IPS-NIHi7 (cell line): ENCODE measurements around the gene ADCY2.

ENCODE experiments used
- DNase-seq: peaks from one replicate; pipeline ENCODE4 v3.0.0; 2012; ENCODE audit warnings: mixed read lengths; ENCODE audit errors: extremely low spot score

Gene ADCY2

DNA sequence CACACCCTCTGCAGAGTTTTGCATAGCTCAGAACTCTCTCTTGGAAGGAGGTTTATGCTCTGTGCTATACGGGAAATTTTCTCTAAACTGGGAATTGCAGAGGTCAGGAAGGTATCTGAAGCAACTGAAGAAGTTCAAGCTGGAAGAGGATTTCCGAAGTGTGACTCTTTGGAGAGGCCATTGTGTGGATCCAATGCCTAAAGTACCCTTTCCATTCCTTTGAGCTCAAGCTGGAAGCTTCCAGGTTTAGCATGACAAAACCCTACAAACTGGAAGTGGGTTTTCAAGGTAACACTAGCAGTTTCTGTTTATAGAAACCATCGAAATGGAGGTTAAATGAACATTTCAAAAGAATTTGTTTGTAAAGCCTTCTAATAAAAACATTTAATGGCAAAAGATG lies 267.9 kb downstream of the ADCY2 start:
- DNase-seq = peak; percentile 28

DNA sequence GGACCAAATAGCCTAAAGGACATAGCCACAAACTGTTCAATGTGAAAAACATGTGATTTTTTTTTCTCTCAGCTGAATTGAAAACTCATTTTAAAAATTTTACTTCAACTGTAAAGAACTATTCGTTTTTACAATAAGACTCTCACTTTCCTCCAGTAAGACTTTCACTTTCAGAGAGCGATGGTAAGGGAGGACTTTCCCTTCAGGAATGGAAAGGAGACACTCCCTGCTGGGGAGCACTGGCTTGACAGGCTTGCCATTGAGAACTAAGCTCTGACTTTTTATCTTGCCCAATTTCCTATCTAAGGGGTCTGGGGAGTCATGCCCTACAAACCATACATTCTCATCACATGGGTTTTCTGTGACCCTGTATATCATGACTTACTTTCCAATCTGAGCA lies 268.3 kb downstream of the ADCY2 start:
- DNase-seq = no peak

DNA sequence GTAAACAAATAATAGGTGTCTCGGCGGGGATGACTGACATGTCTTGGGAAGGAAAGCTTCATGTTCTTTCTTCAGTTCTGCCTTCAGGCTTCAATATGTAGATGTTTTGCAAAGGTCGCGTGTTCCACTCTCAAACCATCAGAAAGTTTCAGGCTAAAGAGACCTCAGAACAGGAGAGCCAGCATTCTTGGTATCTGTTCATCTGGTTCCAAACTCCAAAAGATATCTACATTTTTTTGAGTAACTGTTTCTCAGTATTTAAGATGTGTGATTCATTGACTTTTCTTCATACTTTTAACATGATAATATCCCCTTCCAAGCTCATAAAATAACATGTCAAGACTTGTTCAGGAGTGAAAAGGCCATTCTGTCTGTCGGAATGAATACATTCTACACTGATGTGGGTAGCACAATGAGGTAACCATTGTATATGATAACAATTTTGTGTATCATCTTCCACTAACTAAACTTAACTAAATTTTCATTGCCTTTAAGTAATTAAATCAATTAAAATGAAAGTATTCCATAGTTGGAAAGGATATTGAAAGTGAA lies 271.4 kb downstream of the ADCY2 start:
- no peak for DNase-seq

GRCh38 chr5:7668161-7668560 lies 272.2 kb downstream of the ADCY2 start:
- DNase-seq = no peak

GRCh38 chr5:7668627-7669026 lies 272.7 kb downstream of the ADCY2 start:
- DNase-seq = no peak

DNA sequence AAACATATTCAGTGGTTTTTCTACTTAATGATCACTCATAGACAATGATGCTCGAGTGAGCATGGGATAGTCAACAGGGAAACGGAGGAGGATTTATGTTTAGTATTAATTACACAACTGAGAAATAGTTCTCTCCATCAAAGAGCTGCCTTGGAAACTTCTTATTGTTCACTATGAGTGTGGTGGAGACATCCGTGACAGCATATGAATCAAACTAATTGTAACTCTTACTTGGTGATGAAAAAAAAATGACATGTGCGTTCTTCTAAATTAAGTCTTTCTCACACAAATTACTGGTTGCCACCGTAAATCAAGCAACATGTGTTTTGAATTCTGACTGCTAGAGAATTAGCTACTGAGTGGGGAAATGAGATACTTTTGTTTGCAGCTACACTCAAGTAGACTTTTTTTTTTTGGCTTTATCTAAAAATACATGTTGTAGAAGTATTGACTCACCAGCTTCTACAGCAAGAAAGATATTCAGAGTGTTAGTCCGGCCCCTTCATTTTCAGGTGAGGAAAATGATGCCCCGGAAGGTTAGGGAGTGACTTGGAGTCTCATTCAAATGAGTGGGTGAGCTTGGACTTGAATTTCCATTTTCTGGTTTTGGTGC lies 275.5 kb downstream of the ADCY2 start:
- DNase-seq = no peak

GRCh38 chr5:7673658-7674057 lies 277.7 kb downstream of the ADCY2 start:
- DNase-seq = no peak

DNA sequence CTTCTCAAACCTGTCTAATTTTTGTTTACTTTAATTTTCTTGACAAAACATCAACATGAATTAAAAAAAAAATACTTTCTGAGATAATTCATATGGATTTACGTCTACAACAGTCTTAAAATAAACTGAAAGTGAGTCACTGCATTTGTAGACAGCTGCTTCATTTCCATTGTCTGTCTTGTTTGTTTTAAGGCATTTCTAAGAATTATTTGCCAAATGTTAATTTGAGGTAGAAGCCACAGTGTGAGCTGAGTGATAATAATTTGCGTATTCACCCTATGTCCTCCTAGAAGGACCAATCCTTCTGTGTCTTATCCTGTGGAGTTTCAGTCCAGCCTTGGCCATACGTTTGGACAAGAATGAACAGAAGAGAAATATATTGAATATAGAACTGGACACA lies 280.5 kb downstream of the ADCY2 start:
- DNase-seq = no peak

DNA sequence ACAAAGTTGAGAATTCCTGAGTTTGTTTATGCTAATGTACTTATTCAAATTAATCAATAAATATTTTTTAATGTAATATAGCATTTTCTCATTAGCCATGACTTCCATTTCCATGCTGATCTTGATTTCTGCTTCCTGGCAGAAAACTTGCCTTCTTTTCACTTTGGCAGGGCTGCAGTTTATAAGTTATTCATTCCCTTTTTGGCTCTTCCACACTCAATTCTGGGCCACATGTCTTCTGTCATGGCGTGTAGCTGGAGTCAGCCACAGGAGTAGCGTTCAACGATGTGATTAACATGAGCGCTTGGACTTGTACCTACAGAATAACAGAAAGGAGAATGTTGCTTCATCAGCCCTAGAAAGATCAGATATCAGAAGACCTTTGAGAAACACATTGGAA lies 282.1 kb downstream of the ADCY2 start:
- no peak for DNase-seq

- DNase-seq = no peak
Measured at GRCh38 chr5:7679663-7680062, 283.7 kb downstream of the ADCY2 start.

DNA sequence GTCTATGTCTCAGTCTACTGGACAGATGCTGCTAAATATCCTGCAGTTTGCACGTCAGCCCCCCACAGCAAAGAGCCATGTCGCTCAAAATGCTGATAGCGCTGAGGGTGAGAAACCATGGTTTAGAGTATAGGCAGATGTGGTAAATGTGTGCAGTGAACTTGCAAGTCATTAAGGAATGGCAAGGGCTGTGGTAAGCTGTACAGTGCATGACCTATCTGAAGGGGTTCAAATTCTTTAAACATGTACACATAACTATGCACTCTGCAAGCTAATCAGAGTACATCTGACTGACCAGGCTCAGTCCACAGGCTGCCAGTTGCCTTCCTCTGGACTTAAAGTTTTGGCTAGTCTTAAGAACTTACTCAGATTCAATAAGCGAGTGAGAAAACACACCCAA lies 284.3 kb downstream of the ADCY2 start:
- DNase-seq = no peak

- no peak for DNase-seq
Measured at GRCh38 chr5:7682379-7682778, 286.4 kb downstream of the ADCY2 start.

DNA sequence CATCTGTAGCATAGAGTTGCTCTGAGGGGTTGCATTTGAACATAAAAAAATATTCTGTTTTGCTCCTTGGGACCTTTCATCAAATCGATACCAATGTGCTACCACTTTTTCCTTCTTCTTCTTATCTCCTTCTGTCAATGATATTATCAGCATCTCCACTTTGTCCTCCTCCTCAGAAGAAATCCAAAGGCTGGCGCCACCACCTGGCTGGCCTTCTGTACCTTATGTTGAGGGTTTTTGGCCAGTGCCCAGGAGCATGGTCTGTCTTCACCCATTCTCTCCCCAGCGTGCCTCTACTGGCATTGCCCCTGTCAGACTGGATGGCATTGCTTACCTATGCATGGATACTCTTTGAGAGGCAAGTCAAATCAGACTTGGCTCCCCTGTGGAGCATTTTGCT lies 287.8 kb downstream of the ADCY2 start:
- no peak for DNase-seq

- no peak for DNase-seq
Measured at GRCh38 chr5:7684826-7685225, 288.9 kb downstream of the ADCY2 start.

GRCh38 chr5:7686794-7687193 lies 290.9 kb downstream of the ADCY2 start:
- DNase-seq = peak; percentile 35

DNA sequence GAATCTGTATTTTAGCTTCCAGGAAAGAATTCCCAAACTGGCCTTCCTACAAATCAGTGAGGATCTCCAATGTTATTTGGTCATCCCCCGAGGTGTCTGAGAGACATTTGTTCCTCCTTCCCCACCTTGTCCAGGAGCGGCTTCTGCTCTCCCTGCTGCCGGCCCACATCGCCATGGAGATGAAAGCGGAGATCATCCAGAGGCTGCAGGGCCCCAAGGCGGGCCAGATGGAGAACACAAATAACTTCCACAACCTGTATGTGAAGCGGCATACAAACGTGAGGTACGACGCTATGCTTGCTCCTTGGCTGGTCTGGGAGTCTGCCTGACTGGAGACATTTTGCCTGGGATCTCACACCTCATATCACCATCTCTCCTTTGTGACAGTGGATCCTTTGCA lies 294.6 kb downstream of the ADCY2 start:
- no peak for DNase-seq

DNA sequence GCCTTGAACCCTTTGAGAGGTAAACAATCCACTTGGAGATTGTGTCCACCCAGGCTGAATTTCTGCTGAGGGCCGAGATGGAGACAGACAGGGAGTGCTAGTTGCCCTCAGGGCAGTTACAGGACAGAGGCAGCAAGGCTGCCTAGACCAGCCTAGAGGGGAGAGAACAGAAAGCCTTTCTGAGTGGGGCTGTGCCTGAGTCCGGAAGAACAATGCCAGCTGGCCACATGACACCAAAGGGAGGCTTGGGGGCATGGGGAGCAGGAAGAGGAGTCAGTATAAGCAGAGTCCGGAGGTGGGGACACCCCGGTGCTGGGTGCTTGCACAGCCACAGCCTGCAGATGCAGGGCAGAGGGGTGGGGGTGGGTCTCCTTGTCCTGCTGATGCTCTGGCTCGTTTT lies 309.3 kb downstream of the ADCY2 start:
- peak; percentile 35 for DNase-seq

GRCh38 chr5:7705736-7706135 lies 309.8 kb downstream of the ADCY2 start:
- DNase-seq = no peak

GRCh38 chr5:7706256-7706655 lies 310.3 kb downstream of the ADCY2 start:
- no peak for DNase-seq

DNA sequence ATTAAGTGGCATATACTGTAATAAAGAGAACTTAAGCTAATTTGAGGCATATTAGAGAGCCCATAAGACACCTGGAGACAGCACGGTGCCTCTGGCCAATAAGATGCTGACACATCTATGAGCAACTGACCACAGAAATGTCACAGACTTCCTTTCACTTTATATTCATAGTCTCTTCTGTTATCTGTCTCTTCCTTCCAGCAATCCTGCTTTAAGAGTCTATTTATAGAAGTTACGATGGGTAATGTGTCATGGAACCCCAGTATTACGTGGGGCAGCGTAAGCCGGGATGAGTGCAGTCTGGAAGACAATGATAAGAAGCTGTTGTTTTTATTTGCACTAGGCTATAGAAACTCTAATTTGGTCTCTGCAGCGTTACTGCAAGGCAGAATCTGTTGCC lies 318.2 kb downstream of the ADCY2 start:
- DNase-seq = no peak

- no peak for DNase-seq
Measured at GRCh38 chr5:7714697-7715096, 318.8 kb downstream of the ADCY2 start.

GRCh38 chr5:7717691-7718090 lies 321.8 kb downstream of the ADCY2 start:
- DNase-seq = no peak

DNA sequence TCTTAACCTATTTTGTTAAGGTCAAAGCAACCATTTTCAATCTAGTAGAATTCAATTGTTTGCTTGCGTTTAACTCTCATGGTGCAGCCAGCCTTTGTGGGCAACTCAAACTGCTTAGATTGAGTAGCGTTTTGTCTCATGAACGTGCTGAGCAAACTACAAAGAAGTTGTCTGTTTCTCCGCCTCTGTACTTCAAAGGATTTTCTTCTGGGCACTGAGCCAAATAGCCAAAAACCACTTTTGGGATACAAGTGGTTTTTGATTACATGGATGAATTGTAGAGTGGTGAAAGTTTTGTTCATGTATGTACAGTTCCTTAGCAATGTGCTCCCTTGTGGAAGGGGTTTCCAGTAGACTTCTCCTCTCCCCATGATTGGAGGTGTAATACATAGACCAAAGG lies 332.1 kb downstream of the ADCY2 start:
- no peak for DNase-seq

- DNase-seq = no peak
Measured at GRCh38 chr5:7741415-7742065, 345.6 kb downstream of the ADCY2 start.
